ENCODE results near the gene CD109. TPM values are rescaled to one million over a fixed set of nuclear protein-coding genes. Genes with fewer than 3 reads are reported as not detected.

CD109 gene
- total RNA-seq, 4 donors from 2014 or later: 1.9 to 7.4 (median 4.8) TPM

DNA sequence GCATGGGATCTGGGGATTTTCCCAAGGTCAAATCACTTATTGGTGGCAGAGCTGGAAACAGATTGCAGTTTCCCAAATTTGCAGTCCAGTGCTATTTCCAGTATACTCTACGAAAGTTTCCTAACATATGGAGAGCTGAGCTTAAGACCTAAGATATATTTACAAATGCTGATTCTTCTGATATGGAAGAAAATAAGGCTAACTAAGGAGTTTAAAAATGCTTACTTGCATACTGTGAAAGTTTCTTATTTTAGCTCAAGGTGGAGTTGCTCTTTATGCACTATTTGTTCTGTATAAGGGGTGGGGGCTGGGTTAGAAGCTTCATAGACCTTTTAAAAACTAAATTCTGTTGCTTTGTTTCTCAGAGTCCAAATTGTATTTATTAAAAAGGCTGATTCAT, 7.5 kb downstream of the CD109 start:
- in situ Hi-C loops (cut with MboI; ENCODE audit: low pct_ligation_motif_present in 1 of 4, low pct_unique_long_range_greater_than_20kb in 1 of 4, low sequenced_read_pairs in 3 of 4) (no loop called here), intact Hi-C loops (cut with DNase I; ENCODE audit: low total_unique reads) (no loop called here)
- H3K36me3 ChIP-seq: no peaks in the 10 kb centered on the region
- peaks cover 0 to 14% (median 0%) of the 10 kb centered on the region in 4 donors for H3K4me1 ChIP-seq
- DNase-seq: no peak
- H3K27me3 ChIP-seq: no peaks in the 10 kb centered on the region
- WGBS, 2 donors (ENCODE audit: low coverage in 1 of 2): 71 to 81% methylated on average over 1 of the region's 1 CpG
- no peak overlapping the region for H3K4me3 ChIP-seq
- TF ChIP-seq, protein P1, sequence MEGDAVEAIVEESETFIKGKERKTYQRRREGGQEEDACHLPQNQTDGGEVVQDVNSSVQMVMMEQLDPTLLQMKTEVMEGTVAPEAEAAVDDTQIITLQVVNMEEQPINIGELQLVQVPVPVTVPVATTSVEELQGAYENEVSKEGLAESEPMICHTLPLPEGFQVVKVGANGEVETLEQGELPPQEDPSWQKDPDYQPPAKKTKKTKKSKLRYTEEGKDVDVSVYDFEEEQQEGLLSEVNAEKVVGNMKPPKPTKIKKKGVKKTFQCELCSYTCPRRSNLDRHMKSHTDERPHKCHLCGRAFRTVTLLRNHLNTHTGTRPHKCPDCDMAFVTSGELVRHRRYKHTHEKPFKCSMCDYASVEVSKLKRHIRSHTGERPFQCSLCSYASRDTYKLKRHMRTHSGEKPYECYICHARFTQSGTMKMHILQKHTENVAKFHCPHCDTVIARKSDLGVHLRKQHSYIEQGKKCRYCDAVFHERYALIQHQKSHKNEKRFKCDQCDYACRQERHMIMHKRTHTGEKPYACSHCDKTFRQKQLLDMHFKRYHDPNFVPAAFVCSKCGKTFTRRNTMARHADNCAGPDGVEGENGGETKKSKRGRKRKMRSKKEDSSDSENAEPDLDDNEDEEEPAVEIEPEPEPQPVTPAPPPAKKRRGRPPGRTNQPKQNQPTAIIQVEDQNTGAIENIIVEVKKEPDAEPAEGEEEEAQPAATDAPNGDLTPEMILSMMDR (IDR thresholded peaks at IDR 0.05): no peak
- no peak for TF ChIP-seq POLR2AphosphoS5 (IDR thresholded peaks at IDR 0.05)
- TF ChIP-seq EP300 (IDR thresholded peaks at IDR 0.05; ENCODE audit: low read depth): no peak
- TF ChIP-seq POLR2A (IDR thresholded peaks at IDR 0.05): no peak
- no peaks in the 10 kb centered on the region for H3K9me3 ChIP-seq
- H3K27ac ChIP-seq: peak overlapping the region; percentile 49 to 69 (median 67)

DNA sequence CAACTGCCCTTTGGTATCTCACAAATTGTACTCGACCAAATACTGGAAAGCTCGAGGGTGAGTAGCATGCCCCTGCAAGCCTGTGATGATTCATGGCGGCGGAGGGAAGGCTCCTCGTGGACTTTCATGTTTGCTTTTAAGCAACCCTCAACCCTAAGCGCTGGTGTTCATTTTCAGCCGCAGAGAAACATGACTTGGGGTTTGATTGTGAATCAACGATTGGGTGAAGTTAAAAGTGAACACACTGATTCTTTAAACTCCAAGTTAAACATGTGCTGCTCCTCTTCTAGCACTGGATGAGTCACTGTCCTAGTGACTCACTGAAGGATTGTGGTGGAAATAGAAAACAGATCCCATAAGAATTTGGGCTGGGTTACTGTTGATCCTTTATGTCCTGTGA, 8.3 kb downstream of the CD109 start:
- peak overlapping the region; percentile 49 to 69 (median 67) for H3K27ac ChIP-seq
- TF ChIP-seq, protein P1 (IDR thresholded peaks at IDR 0.05): no peak
- no peak for TF ChIP-seq POLR2A (IDR thresholded peaks at IDR 0.05)
- no peak for TF ChIP-seq POLR2AphosphoS5 (IDR thresholded peaks at IDR 0.05)
- no peak for TF ChIP-seq EP300 (IDR thresholded peaks at IDR 0.05; ENCODE audit: low read depth)
- H3K36me3 ChIP-seq: no peaks in the 10 kb centered on the region
- H3K27me3 ChIP-seq: no peaks in the 10 kb centered on the region
- H3K4me3 ChIP-seq: no peak overlapping the region
- peaks cover 0 to 14% (median 0%) of the 10 kb centered on the region in 4 donors for H3K4me1 ChIP-seq
- intact Hi-C loops (cut with DNase I; ENCODE audit: low total_unique reads): no loop called here
- in situ Hi-C loops (cut with MboI; ENCODE audit: low pct_ligation_motif_present in 1 of 4, low pct_unique_long_range_greater_than_20kb in 1 of 4, low sequenced_read_pairs in 3 of 4): no loop called here
- no peak for DNase-seq
- WGBS, 2 donors (ENCODE audit: low coverage in 1 of 2): 54% methylated on average over 8 of the region's 8 CpGs; no CpG with 5 or more reads in 1 of the 2 donors
- no peaks in the 10 kb centered on the region for H3K9me3 ChIP-seq

DNA sequence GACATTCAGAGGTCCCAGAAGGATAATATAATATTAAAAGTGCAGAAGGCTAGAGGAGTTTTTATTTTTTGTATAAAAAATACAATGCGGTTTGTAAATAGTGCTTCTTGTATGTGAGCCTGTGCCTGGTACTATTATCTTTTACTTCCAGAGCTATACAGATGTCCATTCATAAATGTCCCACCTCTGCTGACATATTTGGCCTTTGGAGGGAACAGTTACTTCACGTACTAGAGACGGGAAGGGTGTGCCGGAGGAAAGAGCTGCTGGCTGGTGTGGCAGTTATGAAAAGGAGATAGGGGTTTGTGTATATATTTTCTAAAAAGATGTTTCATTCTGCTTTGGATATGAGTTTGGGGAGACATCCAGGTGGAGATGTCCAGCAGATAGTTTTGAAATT, 8.8 kb downstream of the CD109 start:
- Histone ChIP-seq H3K4me3 (no peak overlapping the region), H3K27ac (peak overlapping the region; percentile 49 to 69 (median 67)), H3K27me3 (no peaks in the 10 kb centered on the region), H3K36me3 (no peaks in the 10 kb centered on the region), H3K9me3 (no peaks in the 10 kb centered on the region), H3K4me1 (peaks cover 0 to 14% (median 0%) of the 10 kb centered on the region in 4 donors)
- intact Hi-C loops (cut with DNase I; ENCODE audit: low total_unique reads) (no loop called here), in situ Hi-C loops (cut with MboI; ENCODE audit: low pct_ligation_motif_present in 1 of 4, low pct_unique_long_range_greater_than_20kb in 1 of 4, low sequenced_read_pairs in 3 of 4) (no loop called here)
- no peak for DNase-seq
- 56 to 61% methylated on average over 4 of the region's 4 CpGs for WGBS, 2 donors (ENCODE audit: low coverage in 1 of 2)
- no peak for TF ChIP-seq EP300 (IDR thresholded peaks at IDR 0.05; ENCODE audit: low read depth)
- TF ChIP-seq POLR2AphosphoS5 (IDR thresholded peaks at IDR 0.05): no peak
- no peak for TF ChIP-seq POLR2A (IDR thresholded peaks at IDR 0.05)

DNA sequence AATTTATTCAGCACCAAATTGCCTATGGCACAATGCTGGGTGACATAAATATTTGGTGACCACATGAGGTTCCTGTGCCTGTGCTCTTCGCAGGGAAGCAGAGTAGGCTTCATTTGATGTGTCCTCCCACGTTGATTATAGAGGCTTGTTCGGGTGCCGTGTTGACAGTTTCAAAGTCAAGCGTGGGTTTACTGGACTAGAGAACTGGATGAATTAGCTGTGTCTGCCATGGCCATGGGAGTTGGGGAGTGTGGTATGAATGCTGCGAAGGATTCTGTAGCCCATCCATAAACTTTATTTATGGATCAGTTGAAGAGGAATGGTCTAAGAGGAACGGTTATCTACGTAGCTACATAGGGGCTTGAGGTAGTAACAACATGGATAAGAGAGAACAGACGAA, 11.0 kb downstream of the CD109 start:
- no peak for TF ChIP-seq POLR2AphosphoS5 (IDR thresholded peaks at IDR 0.05)
- TF ChIP-seq, protein P1 (IDR thresholded peaks at IDR 0.05): no peak
- TF ChIP-seq POLR2A (IDR thresholded peaks at IDR 0.05): no peak
- no peak for TF ChIP-seq EP300 (IDR thresholded peaks at IDR 0.05; ENCODE audit: low read depth)
- Histone ChIP-seq H3K27me3 (no peaks in the 10 kb centered on the region), H3K36me3 (no peaks in the 10 kb centered on the region), H3K4me3 (no peak overlapping the region), H3K4me1 (peaks cover 0 to 21% (median 0%) of the 10 kb centered on the region in 4 donors), H3K9me3 (no peaks in the 10 kb centered on the region), H3K27ac (no peak overlapping the region)
- WGBS, 2 donors (ENCODE audit: low coverage in 1 of 2): 86 to 91% methylated on average over 9 of the region's 9 CpGs
- in situ Hi-C loops (cut with MboI; ENCODE audit: low pct_ligation_motif_present in 1 of 4, low pct_unique_long_range_greater_than_20kb in 1 of 4, low sequenced_read_pairs in 3 of 4): no loop called here
- DNase-seq: no peak
- intact Hi-C loops (cut with DNase I; ENCODE audit: low total_unique reads): no loop called here

DNA sequence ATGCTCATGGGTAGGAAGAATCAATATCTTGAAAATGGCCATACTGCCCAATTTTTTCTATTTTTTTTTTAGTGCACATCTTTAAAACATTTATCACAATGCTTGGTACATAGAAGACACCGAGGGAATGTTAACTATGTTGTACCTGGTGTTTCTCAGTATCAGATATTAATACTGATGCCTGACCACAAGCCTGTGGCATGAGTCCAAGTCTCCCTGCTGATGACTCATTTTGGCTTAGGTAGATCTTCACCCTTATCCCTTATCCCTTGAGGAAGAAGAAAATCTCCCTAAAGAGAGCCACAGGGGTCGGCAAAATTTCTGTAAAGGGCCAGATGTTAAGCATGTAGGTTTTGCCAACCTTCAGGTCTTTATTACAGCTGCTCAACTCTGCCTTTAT, 14.5 kb downstream of the CD109 start:
- TF ChIP-seq EP300 (IDR thresholded peaks at IDR 0.05; ENCODE audit: low read depth) (no peak), POLR2A (IDR thresholded peaks at IDR 0.05) (no peak), POLR2AphosphoS5 (IDR thresholded peaks at IDR 0.05) (no peak)
- TF ChIP-seq, protein P1 (IDR thresholded peaks at IDR 0.05): no peak
- in situ Hi-C loops (cut with MboI; ENCODE audit: low pct_ligation_motif_present in 1 of 4, low pct_unique_long_range_greater_than_20kb in 1 of 4, low sequenced_read_pairs in 3 of 4) (no loop called here), intact Hi-C loops (cut with DNase I; ENCODE audit: low total_unique reads) (no loop called here)
- H3K4me3 ChIP-seq: no peak overlapping the region
- no peak for DNase-seq
- H3K36me3 ChIP-seq: no peaks in the 10 kb centered on the region
- WGBS, 2 donors (ENCODE audit: low coverage in 1 of 2): 59% methylated on average over 2 of the region's 2 CpGs
- H3K27ac ChIP-seq: no peak overlapping the region
- H3K27me3 ChIP-seq: no peaks in the 10 kb centered on the region
- no peaks in the 10 kb centered on the region for H3K9me3 ChIP-seq
- H3K4me1 ChIP-seq: peaks cover 0 to 11% (median 0%) of the 10 kb centered on the region in 4 donors
